Thyroid gland (tissue), 4 donors: ENCODE measurements around the gene NOTCH3.

ENCODE experiments used
- CTCF ChIP-seq, 6 experiments: fragments of 200-600 bp in 3 of 6; fragments of 450-650 bp in 3 of 6; sonication (generic) in 3 of 6; IDR thresholded peaks; one replicate each; pipeline ENCODE4 v1.5.1; 2016 to 2019; ENCODE audit warnings: antibody characterized with exemption in 6 of 6, mild to moderate bottlenecking in 2 of 6, inconsistent platforms in 1 of 6, moderate library complexity in 1 of 6
- POLR2A ChIP-seq, 2 donors: fragments of 450-650 bp; IDR thresholded peaks; one replicate each; pipeline ENCODE4 v1.6.1; 2017; ENCODE audit warnings: antibody characterized with exemption in 2 of 2, mild to moderate bottlenecking in 2 of 2, moderate library complexity in 1 of 2

GRCh38 chr19:15220833-15221232 is 20.0 kb upstream of the NOTCH3 start:
- no peak for TF ChIP-seq CTCF (IDR thresholded peaks at IDR 0.05)
- TF ChIP-seq POLR2A (IDR thresholded peaks at IDR 0.05) = no peak
